HL-60 (cell line): ENCODE results near the gene CHN1.

Experiments
- DNase-seq, 2 experiments: peaks; one replicate each; pipeline ENCODE4 v3.0.0-alpha.2; 2010 to 2020; ENCODE audit warnings: low read depth in 1 of 2, low spot score in 1 of 2
- H3K27ac ChIP-seq: fragments of 250-450 bp; sonication (Bioruptor Pico); replicated peaks from 2 replicates; pipeline ENCODE4 v1.5.1; 2020; ENCODE audit warnings: mild to moderate bottlenecking, moderate library complexity
- H3K27me3 ChIP-seq: fragments of 250-450 bp; sonication (Bioruptor Pico); 2 replicates; pipeline ENCODE4 v1.5.1; 2021; ENCODE audit warnings: mild to moderate bottlenecking, moderate library complexity; ENCODE audit not compliant: insufficient read depth, poor library complexity, severe bottlenecking
- H3K4me3 ChIP-seq: replicated peaks from 2 replicates; pipeline ENCODE4 v1.5.1; 2011; ENCODE audit warnings: mild to moderate bottlenecking, control low read depth, low read length; ENCODE audit not compliant: insufficient read depth
- GABPA ChIP-seq: IDR thresholded peaks from 2 replicates; pipeline ENCODE4 v1.6.1; 2012; ENCODE audit warnings: low read depth
- POLR2AphosphoS5 ChIP-seq: IDR thresholded peaks from 2 replicates; pipeline ENCODE4 v1.6.1; 2012; ENCODE audit warnings: low read depth
- SPI1 ChIP-seq: IDR thresholded peaks from 2 replicates; pipeline ENCODE4 v1.6.1; 2012; ENCODE audit warnings: low read depth, mild to moderate bottlenecking, borderline replicate concordance
- TF ChIP-seq, protein P1 (sequence below): IDR thresholded peaks from 2 replicates; pipeline ENCODE4 v1.6.1; 2012; ENCODE audit warnings: low read depth; ENCODE audit not compliant: insufficient replicate concordance
- TF ChIP-seq, protein P2 (sequence below): IDR thresholded peaks from one replicate; pipeline ENCODE4 v1.5.1; 2011; ENCODE audit warnings: low read length, control low read depth, inconsistent platforms; ENCODE audit not compliant: insufficient read depth

Gene CHN1

DNA sequence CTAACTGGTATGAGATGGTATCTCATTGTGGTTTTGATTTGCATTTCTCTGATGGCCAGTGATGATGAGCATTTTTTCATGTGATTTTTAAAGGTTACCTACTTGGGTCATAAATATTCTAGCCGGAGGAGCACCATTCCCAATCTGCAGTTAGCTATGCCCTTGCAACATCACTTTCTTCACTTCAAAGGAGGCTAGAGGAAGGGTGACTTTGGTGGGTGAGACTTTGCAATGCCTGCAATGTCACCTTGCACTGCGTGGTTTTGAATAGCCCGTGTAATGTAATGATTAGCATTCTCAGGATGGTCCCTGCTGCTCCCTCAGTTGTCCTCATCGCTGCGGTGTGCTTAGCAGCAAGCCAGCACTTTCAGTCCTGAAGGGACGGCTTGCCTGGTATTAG lies 184.8 kb downstream of the CHN1 start:
- H3K4me3 ChIP-seq: no peak overlapping the region
- no peak overlapping the region for H3K27ac ChIP-seq
- DNase-seq: no peak
- TF ChIP-seq, protein P1, sequence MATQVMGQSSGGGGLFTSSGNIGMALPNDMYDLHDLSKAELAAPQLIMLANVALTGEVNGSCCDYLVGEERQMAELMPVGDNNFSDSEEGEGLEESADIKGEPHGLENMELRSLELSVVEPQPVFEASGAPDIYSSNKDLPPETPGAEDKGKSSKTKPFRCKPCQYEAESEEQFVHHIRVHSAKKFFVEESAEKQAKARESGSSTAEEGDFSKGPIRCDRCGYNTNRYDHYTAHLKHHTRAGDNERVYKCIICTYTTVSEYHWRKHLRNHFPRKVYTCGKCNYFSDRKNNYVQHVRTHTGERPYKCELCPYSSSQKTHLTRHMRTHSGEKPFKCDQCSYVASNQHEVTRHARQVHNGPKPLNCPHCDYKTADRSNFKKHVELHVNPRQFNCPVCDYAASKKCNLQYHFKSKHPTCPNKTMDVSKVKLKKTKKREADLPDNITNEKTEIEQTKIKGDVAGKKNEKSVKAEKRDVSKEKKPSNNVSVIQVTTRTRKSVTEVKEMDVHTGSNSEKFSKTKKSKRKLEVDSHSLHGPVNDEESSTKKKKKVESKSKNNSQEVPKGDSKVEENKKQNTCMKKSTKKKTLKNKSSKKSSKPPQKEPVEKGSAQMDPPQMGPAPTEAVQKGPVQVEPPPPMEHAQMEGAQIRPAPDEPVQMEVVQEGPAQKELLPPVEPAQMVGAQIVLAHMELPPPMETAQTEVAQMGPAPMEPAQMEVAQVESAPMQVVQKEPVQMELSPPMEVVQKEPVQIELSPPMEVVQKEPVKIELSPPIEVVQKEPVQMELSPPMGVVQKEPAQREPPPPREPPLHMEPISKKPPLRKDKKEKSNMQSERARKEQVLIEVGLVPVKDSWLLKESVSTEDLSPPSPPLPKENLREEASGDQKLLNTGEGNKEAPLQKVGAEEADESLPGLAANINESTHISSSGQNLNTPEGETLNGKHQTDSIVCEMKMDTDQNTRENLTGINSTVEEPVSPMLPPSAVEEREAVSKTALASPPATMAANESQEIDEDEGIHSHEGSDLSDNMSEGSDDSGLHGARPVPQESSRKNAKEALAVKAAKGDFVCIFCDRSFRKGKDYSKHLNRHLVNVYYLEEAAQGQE: no peak
- TF ChIP-seq, protein P2, sequence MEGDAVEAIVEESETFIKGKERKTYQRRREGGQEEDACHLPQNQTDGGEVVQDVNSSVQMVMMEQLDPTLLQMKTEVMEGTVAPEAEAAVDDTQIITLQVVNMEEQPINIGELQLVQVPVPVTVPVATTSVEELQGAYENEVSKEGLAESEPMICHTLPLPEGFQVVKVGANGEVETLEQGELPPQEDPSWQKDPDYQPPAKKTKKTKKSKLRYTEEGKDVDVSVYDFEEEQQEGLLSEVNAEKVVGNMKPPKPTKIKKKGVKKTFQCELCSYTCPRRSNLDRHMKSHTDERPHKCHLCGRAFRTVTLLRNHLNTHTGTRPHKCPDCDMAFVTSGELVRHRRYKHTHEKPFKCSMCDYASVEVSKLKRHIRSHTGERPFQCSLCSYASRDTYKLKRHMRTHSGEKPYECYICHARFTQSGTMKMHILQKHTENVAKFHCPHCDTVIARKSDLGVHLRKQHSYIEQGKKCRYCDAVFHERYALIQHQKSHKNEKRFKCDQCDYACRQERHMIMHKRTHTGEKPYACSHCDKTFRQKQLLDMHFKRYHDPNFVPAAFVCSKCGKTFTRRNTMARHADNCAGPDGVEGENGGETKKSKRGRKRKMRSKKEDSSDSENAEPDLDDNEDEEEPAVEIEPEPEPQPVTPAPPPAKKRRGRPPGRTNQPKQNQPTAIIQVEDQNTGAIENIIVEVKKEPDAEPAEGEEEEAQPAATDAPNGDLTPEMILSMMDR: no peak
- TF ChIP-seq SPI1 (no peak), GABPA (no peak), POLR2AphosphoS5 (no peak)
- peaks cover 10% of the 10 kb centered on the region for H3K27me3 ChIP-seq

DNA sequence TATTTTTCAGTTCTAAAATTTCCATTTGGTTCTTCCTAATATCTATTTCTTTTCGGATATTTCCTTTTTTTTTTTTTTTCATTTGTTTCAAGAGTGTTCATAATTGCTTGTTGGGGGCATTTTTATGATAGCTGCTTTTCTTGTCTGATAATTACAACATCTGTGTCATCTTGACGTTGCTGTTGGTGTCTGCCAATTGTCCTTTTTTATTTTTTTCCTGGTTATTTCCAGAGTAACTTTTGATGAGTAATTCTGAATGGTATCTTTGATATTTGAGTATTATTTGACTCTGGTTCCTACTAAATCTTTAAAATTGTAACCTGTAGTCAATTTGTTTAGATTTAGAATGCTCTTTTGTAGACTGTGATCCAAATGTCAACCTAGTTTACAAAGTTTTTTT lies 189.7 kb downstream of the CHN1 start:
- DNase-seq: no peak
- no peak for TF ChIP-seq POLR2AphosphoS5
- TF ChIP-seq, protein P2: no peak
- TF ChIP-seq, protein P1: no peak
- TF ChIP-seq GABPA: no peak
- no peak for TF ChIP-seq SPI1

DNA sequence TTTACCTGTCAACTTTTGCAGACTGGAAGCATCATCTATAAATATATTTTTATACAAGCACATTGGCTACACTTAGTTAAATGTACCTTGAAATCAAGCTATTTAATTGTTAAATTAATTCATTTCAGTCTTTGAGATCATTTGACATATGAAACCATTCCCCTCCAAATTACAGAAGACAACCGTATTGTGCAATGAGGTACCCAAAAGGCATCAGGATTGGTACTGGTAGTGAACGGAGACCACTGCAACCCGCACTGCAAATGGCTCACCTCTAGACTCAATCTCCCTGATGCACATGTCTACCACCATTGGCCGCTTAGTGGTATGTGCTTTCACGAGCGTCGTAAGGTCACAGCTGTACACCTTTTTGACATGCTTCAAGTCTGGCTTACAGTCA lies 193.1 kb downstream of the CHN1 start:
- H3K27me3 ChIP-seq: peaks cover 12% of the 10 kb centered on the region
- no peak for TF ChIP-seq SPI1
- TF ChIP-seq, protein P1: no peak
- TF ChIP-seq GABPA: no peak
- TF ChIP-seq POLR2AphosphoS5: no peak
- TF ChIP-seq, protein P2: no peak
- DNase-seq: no peak
- H3K27ac ChIP-seq: no peak overlapping the region
- no peak overlapping the region for H3K4me3 ChIP-seq

More for the DNA sequence above, 189.7 kb downstream of the CHN1 start:
- Histone ChIP-seq H3K27me3 (peaks cover 9% of the 10 kb centered on the region), H3K27ac (no peak overlapping the region), H3K4me3 (no peak overlapping the region)
